Ovary (tissue), 9 donors: ENCODE results near the gene SSC5D. TPM values are rescaled to one million over a fixed set of nuclear protein-coding genes. Genes with fewer than 3 reads are reported as not detected.
"Not testable (repeated sequence)": the region's sequence is repeated elsewhere in the genome, so short reads cannot be mapped to it uniquely, and the experiment has no call there.

Experiments used
- DNase-seq, 5 donors: peaks; one replicate each; pipeline ENCODE4 v3.0.0-alpha.2; 2019 to 2020
- H3K27ac ChIP-seq, 2 donors: fragments of 200-600 bp; one replicate each; pipeline versions ENCODE4 v1.5.1 to v1.8.0; 2019 to 2022
- H3K27me3 ChIP-seq: fragments of 200-600 bp; one replicate; pipeline ENCODE4 v1.8.0; 2022
- H3K36me3 ChIP-seq: fragments of 200-600 bp; sonication (generic); one replicate; pipeline ENCODE4 v1.5.1; 2019
- H3K4me1 ChIP-seq: one replicate; pipeline ENCODE4 v1.8.1; 2013; ENCODE audit warnings: mild to moderate bottlenecking, moderate library complexity; ENCODE audit not compliant: insufficient read depth
- H3K4me3 ChIP-seq: fragments of 200-600 bp; sonication (generic); one replicate; pipeline ENCODE4 v1.5.1; 2017
- H3K9me3 ChIP-seq, 2 donors: fragments of 200-600 bp in 1 of 2; sonication (generic) in 1 of 2; one replicate each; pipeline versions ENCODE4 v1.5.1 to v1.8.1; 2013 to 2019; ENCODE audit warnings: mild to moderate bottlenecking in 1 of 2, moderate library complexity in 1 of 2
- CTCF ChIP-seq, 3 donors: fragments of 450-650 bp in 2 of 3; fragments of 200-600 bp in 1 of 3; IDR thresholded peaks; one replicate each; pipeline versions ENCODE4 v1.5.1 to v1.8.0; 2016 to 2022; ENCODE audit warnings: antibody characterized with exemption in 3 of 3, mild to moderate bottlenecking in 1 of 3
- EP300 ChIP-seq: sonication (generic); formaldehyde crosslinking; IDR thresholded peaks from one replicate; pipeline ENCODE4 v1.6.1; 2017; ENCODE audit warnings: antibody characterized with exemption
- POLR2A ChIP-seq: fragments of 450-650 bp; IDR thresholded peaks from one replicate; pipeline ENCODE4 v1.6.1; 2017; ENCODE audit warnings: antibody characterized with exemption, mild to moderate bottlenecking, moderate library complexity
- WGBS, 3 donors: extraction: QIAGEN DNeasy Blood & Tissue Kit in 1 of 3; methylation state at CpG; one replicate each; pipeline versions ENCODE4 v1.1.5 to v1.1.7; 2013 to 2017; 5-methylcytosine and 5-hydroxymethylcytosine counted together
- intact Hi-C, 4 donors: fragments of 100-400 bp; cut with DNase I; formaldehyde crosslinking; loops; one replicate each; pipeline versions ENCODE4 v1.11.0 to v1.15.1; 2022 to 2023
- polyA plus RNA-seq, 2 donors: library from polyadenylated mRNA; stranded (reverse); fragments of 200-250 nt in 1 of 2; fragments of 350-450 nt in 1 of 2; fragmentation: Illumina TruSeq in 1 of 2; extraction: RNeasy Lipid Tissue Mini Kit (QIAGEN cat#74804) in 1 of 2; gene quantifications; one replicate each; pipeline ENCODE4 v1.2.3, GENCODE V29; 2013 to 2014
- total RNA-seq, 7 donors: library from RNA; depleted of rRNA in 2 of 7; stranded (reverse); fragments of >200 nt in 2 of 7; fragmentation: NEBNext Ultra II Directional in 3 of 7; extraction: Animal tissue kit (Norgen Biotek cat#: 25700) in 3 of 7; gene quantifications; one replicate each; pipeline versions ENCODE4 v1.1.0 to v1.2.4, GENCODE V29; 2016 to 2023
- donor health status: DM: no; HTN: no; CAD: no; lungs with moderate emphysema.
- donor health status: DM: no; HTN: no; CAD: no.
- donor health status: Bipolar disorder and iron deficiency.
- donor health status: DM: yes; HTN: yes; CAD: no.
- donor health status: DM: no; HTN: no; CAD: no.
- donor health status: DM: yes; HTN: yes; CAD: no.

The SSC5D gene
- total and polyA plus RNA-seq, 9 donors, result 5.7 to 29.7 (median 12.4) TPM

GRCh38 chr19:55530996-55531395, 42.8 kb downstream of the SSC5D start:
- H3K27ac ChIP-seq, result no peak overlapping the region
- intact Hi-C loops, result no loop called here
- H3K4me1 ChIP-seq, result peaks cover 2% of the 10 kb centered on the region
- WGBS, 3 donors, result 81 to 89% (median 83%) methylated on average over 17 to 26 of the region's 26 CpGs
- H3K9me3 ChIP-seq, result no peaks in the 10 kb centered on the region
- no peak for TF ChIP-seq POLR2A
- TF ChIP-seq CTCF (IDR thresholded peaks at IDR 0.05), result no peak
- TF ChIP-seq EP300, result no peak
- no peaks in the 10 kb centered on the region for H3K27me3 ChIP-seq
- DNase-seq, result no peak
- no peaks in the 10 kb centered on the region for H3K36me3 ChIP-seq
- H3K4me3 ChIP-seq, result no peak overlapping the region

GRCh38 chr19:55534280-55534679, 46.0 kb downstream of the SSC5D start:
- H3K27me3 ChIP-seq, intact Hi-C loops, H3K36me3 ChIP-seq, DNase-seq, H3K4me3 ChIP-seq, H3K27ac ChIP-seq, H3K4me1 ChIP-seq, H3K9me3 ChIP-seq: not testable (repeated sequence)
- 83 to 94% (median 88%) methylated on average over 7 of the region's 7 CpGs for WGBS, 3 donors

- no peaks in the 10 kb centered on the region for H3K27me3 ChIP-seq
- 61 to 70% (median 61%) methylated on average over 12 of the region's 12 CpGs for WGBS, 3 donors
- TF ChIP-seq EP300, result no peak
- no peak for TF ChIP-seq POLR2A
- TF ChIP-seq CTCF (IDR thresholded peaks at IDR 0.05), result no peak
- intact Hi-C loops, result no loop called here
- no peaks in the 10 kb centered on the region for H3K4me1 ChIP-seq
- no peak for DNase-seq
- no peak overlapping the region for H3K27ac ChIP-seq
- H3K36me3 ChIP-seq, result no peaks in the 10 kb centered on the region
- no peaks in the 10 kb centered on the region for H3K9me3 ChIP-seq
- no peak overlapping the region for H3K4me3 ChIP-seq
Measured at GRCh38 chr19:55535173-55535964, 47.1 kb downstream of the SSC5D start.

- no peak for DNase-seq
- no peaks in the 10 kb centered on the region for H3K4me1 ChIP-seq
- no peaks in the 10 kb centered on the region for H3K9me3 ChIP-seq
- no peak overlapping the region for H3K27ac ChIP-seq
- H3K4me3 ChIP-seq, result no peak overlapping the region
- intact Hi-C loops, result no loop called here
- no peaks in the 10 kb centered on the region for H3K27me3 ChIP-seq
- H3K36me3 ChIP-seq, result no peaks in the 10 kb centered on the region
- 82 to 88% (median 84%) methylated on average over 22 of the region's 22 CpGs for WGBS, 3 donors
- TF ChIP-seq EP300, result no peak
- no peak for TF ChIP-seq CTCF (IDR thresholded peaks at IDR 0.05)
- no peak for TF ChIP-seq POLR2A
Measured at GRCh38 chr19:55535965-55536350, 47.7 kb downstream of the SSC5D start.

- no peak overlapping the region for H3K4me3 ChIP-seq
- no peaks in the 10 kb centered on the region for H3K9me3 ChIP-seq
- H3K27ac ChIP-seq, result no peak overlapping the region
- TF ChIP-seq POLR2A (no peak), CTCF (IDR thresholded peaks at IDR 0.05) (no peak), EP300 (no peak)
- intact Hi-C loops, result no loop called here
- no peaks in the 10 kb centered on the region for H3K36me3 ChIP-seq
- 85 to 89% (median 86%) methylated on average over 10 to 11 of the region's 11 CpGs for WGBS, 3 donors
- DNase-seq, result no peak
- H3K27me3 ChIP-seq, result no peaks in the 10 kb centered on the region
- H3K4me1 ChIP-seq, result no peaks in the 10 kb centered on the region
Measured at GRCh38 chr19:55536366-55536765, 48.1 kb downstream of the SSC5D start.
